Caco-2 (cell line): ENCODE measurements around the gene TMEM218. TPM values are rescaled to one million over a fixed set of nuclear protein-coding genes. Genes with fewer than 3 reads are reported as not detected.

Experiments
- BruUV-seq: library from RNA; stranded (reverse); fragments of 400-500 nt; replicated peaks from 2 replicates; lab custom pipeline; 2021; lab: Mats Ljungman, UMichigan
- CTCF ChIA-PET: fragments of 300-600 bp; sonication (Branson Sonifier 250); formaldehyde crosslinking; loops from one replicate; lab custom pipeline; 2022; ENCODE audit warnings: antibody characterized with exemption; lab: Charles Lee
- POLR2A ChIA-PET: fragments of 300-600 bp; sonication (Branson Sonifier 250); formaldehyde crosslinking; loops from one replicate; lab custom pipeline; 2022; ENCODE audit warnings: antibody characterized with exemption; lab: Charles Lee
- DNase-seq, 2 experiments: peaks; one replicate each; pipeline versions ENCODE4 v3.0.0 to v3.0.0-alpha.2; 2020 to 2022
- H3K27me3 ChIP-seq: replicated peaks from 2 replicates; pipeline ENCODE4 v1.6.0; 2011; ENCODE audit warnings: low read length; ENCODE audit not compliant: control insufficient read depth, insufficient read depth
- H3K36me3 ChIP-seq: 2 replicates; pipeline ENCODE4 v1.5.1; 2011; ENCODE audit warnings: low read length; ENCODE audit not compliant: control insufficient read depth, insufficient read depth
- H3K4me1 ChIP-seq: fragments of 250-450 bp; sonication (Bioruptor Pico); 2 replicates; pipeline ENCODE4 v1.5.1; 2020; ENCODE audit warnings: mild to moderate bottlenecking
- H3K4me3 ChIP-seq: 2 replicates; pipeline ENCODE4 v1.5.1; 2011; ENCODE audit warnings: low read depth, mild to moderate bottlenecking, control low read depth, low read length
- H3K9me3 ChIP-seq: fragments of 250-450 bp; sonication (Bioruptor Pico); 2 replicates; pipeline ENCODE4 v1.5.1; 2020; ENCODE audit warnings: mild to moderate bottlenecking, moderate library complexity
- H3K27ac Mint-ChIP-seq: one replicate; pipeline ENCODE4 v1.8.0; 2022; ENCODE audit warnings: mixed read lengths; ENCODE audit not compliant: unreplicated experiment
- H3K27me3 Mint-ChIP-seq: one replicate; pipeline ENCODE4 v1.8.0; 2022; ENCODE audit warnings: mixed read lengths; ENCODE audit not compliant: insufficient read depth, unreplicated experiment
- H3K36me3 Mint-ChIP-seq: one replicate; pipeline ENCODE4 v1.8.0; 2022; ENCODE audit warnings: mild to moderate bottlenecking, mixed read lengths; ENCODE audit not compliant: insufficient read depth, unreplicated experiment
- H3K4me1 Mint-ChIP-seq: one replicate; pipeline ENCODE4 v1.8.0; 2022; ENCODE audit warnings: low read depth, mixed read lengths; ENCODE audit not compliant: unreplicated experiment
- H3K4me3 Mint-ChIP-seq: one replicate; pipeline ENCODE4 v1.8.0; 2022; ENCODE audit warnings: mild to moderate bottlenecking, moderate library complexity, mixed read lengths; ENCODE audit not compliant: unreplicated experiment
- H3K9me3 Mint-ChIP-seq: one replicate; pipeline ENCODE4 v1.8.0; 2022; ENCODE audit warnings: mixed read lengths; ENCODE audit not compliant: unreplicated experiment
- intact Hi-C: fragments of 100-400 bp; cut with micrococcal nuclease; formaldehyde crosslinking; loops from one replicate; pipeline ENCODE4 v1.10.0; 2022; ENCODE audit not compliant: unreplicated experiment
- total RNA-seq: library from RNA; stranded (reverse); gene quantifications from 2 replicates; pipeline ENCODE4 v1.2.3, GENCODE V29; 2022
- TF ChIP-seq, protein P1 (sequence below), 2 experiments: fragments of 200-600 bp in 1 of 2; IDR thresholded peaks; 1 replicate in 1 of 2; 2 replicates in 1 of 2; pipeline versions ENCODE4 v1.5.1 to v1.8.0; 2011 to 2022; ENCODE audit warnings: antibody characterized with exemption in 1 of 2, control low read depth in 1 of 2, inconsistent platforms in 1 of 2, low read depth in 1 of 2, low read length in 1 of 2, mild to moderate bottlenecking in 1 of 2, moderate library complexity in 1 of 2; ENCODE audit not compliant: insufficient read depth in 1 of 2, severe bottlenecking in 1 of 2, unreplicated experiment in 1 of 2

The TMEM218 gene
- total RNA-seq, 1 experiment from 2014 or later = 20.3 TPM

DNA sequence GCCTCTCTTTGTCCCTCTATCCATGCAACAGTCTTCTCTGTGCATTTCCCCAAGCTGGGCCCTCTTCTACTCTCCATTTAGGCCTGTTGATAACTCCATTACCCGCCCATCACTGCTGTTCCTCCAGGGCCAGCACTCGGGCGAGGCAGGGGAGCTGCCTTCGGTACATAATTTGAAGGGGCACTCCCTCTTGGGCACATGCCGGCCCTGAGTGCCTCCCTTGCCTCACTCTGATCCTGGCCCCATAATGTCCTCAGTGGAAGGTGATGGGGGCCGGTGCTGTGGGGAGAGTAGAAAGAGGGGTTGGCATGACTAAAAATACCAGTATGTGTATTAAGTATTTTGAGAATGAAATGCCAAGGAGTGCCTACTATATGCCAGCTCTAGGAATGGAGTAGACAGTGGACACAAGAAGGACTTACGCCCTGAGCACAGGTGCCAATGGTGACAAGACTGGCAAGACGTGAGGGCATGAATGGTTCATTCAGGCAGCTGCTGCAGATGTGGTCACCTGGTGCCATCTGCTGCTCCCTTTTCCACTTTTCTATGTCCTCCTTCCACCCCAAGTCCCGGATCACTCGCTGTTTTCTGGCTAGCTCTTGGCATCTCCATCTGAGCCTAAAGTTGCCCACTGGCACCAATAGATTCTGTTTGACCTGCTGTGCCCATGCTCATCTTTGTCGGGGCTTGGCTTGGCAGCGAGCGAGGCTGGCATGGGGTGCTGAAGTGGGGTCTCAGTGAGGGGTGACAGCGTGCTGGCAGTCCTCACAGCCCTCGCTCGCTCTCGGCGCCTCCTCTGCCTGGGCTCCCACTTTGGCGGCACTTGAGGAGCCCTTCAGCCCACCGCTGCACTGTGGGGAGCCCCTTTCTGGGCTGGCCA is 22.6 kb downstream of the TMEM218 start:
- BruUV-seq = no TSS peak
- H3K4me1 ChIP-seq = peaks cover 12% of the 10 kb centered on the region
- Mint-ChIP-seq H3K4me3 (no peak overlapping the region), H3K27me3 (no peaks in the 10 kb centered on the region), H3K4me1 (peaks cover 11% of the 10 kb centered on the region), H3K27ac (no peak overlapping the region), H3K9me3 (no peaks in the 10 kb centered on the region), H3K36me3 (no peaks in the 10 kb centered on the region)
- H3K4me3 ChIP-seq = no peak overlapping the region
- TF ChIP-seq, protein P1, sequence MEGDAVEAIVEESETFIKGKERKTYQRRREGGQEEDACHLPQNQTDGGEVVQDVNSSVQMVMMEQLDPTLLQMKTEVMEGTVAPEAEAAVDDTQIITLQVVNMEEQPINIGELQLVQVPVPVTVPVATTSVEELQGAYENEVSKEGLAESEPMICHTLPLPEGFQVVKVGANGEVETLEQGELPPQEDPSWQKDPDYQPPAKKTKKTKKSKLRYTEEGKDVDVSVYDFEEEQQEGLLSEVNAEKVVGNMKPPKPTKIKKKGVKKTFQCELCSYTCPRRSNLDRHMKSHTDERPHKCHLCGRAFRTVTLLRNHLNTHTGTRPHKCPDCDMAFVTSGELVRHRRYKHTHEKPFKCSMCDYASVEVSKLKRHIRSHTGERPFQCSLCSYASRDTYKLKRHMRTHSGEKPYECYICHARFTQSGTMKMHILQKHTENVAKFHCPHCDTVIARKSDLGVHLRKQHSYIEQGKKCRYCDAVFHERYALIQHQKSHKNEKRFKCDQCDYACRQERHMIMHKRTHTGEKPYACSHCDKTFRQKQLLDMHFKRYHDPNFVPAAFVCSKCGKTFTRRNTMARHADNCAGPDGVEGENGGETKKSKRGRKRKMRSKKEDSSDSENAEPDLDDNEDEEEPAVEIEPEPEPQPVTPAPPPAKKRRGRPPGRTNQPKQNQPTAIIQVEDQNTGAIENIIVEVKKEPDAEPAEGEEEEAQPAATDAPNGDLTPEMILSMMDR (IDR thresholded peaks at IDR 0.05; ENCODE audit: insufficient read depth in 1 of 2, low read depth in 1 of 2, low read length in 1 of 2, severe bottlenecking in 1 of 2, unreplicated experiment in 1 of 2) = no peak
- intact Hi-C loops = no loop called here
- H3K9me3 ChIP-seq = no peaks in the 10 kb centered on the region
- H3K36me3 ChIP-seq = no peaks in the 10 kb centered on the region; the same call in 1 of the 2 replicates
- CTCF ChIA-PET = interaction anchor here (0.6 to 4.3 kb wide), 2 partner anchors 36 to 53 kb away, joined by 3 to 117 read pairs; no protein-coding TSS in a partner anchor
- POLR2A ChIA-PET = no interaction called here
- H3K27me3 ChIP-seq = no peaks in the 10 kb centered on the region
- DNase-seq = no peak

DNA sequence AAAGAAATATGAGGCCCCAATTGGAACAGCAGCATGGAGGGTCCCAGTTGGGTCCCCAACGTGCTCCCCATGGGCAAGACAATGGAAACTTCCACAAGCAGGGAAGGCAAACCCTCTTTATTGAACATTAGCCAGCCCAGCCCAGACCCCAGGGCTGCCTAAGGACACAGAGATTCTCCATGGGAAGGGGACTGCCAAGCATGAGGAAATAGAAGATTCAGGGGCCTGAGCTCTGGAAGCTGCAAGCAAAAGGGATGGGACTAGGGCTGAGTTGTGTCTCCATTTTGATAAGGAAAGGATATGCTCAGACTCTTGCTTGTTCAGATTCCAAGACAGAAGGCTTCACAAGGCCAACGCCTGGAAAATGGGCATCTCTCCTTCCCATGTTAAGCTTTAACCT is 23.3 kb downstream of the TMEM218 start:
- Histone ChIP-seq H3K4me3 (no peak overlapping the region), H3K9me3 (no peaks in the 10 kb centered on the region), H3K36me3 (no peaks in the 10 kb centered on the region; the same call in 1 of the 2 replicates), H3K4me1 (peaks cover 14% of the 10 kb centered on the region), H3K27me3 (no peaks in the 10 kb centered on the region)
- Mint-ChIP-seq H3K4me3 (no peak overlapping the region), H3K27me3 (no peaks in the 10 kb centered on the region), H3K27ac (no peak overlapping the region), H3K36me3 (no peaks in the 10 kb centered on the region), H3K4me1 (peaks cover 8% of the 10 kb centered on the region), H3K9me3 (no peaks in the 10 kb centered on the region)
- CTCF ChIA-PET = interaction anchor here (0.6 kb wide), 2 partner anchors 36 to 312 kb away, joined by 3 read pairs; no protein-coding TSS in a partner anchor
- TF ChIP-seq, protein P1 (IDR thresholded peaks at IDR 0.05; ENCODE audit: insufficient read depth in 1 of 2, low read depth in 1 of 2, low read length in 1 of 2, severe bottlenecking in 1 of 2, unreplicated experiment in 1 of 2) = no peak
- DNase-seq = no peak
- POLR2A ChIA-PET = no interaction called here
- intact Hi-C loops = no loop called here
- BruUV-seq = no TSS peak

DNA sequence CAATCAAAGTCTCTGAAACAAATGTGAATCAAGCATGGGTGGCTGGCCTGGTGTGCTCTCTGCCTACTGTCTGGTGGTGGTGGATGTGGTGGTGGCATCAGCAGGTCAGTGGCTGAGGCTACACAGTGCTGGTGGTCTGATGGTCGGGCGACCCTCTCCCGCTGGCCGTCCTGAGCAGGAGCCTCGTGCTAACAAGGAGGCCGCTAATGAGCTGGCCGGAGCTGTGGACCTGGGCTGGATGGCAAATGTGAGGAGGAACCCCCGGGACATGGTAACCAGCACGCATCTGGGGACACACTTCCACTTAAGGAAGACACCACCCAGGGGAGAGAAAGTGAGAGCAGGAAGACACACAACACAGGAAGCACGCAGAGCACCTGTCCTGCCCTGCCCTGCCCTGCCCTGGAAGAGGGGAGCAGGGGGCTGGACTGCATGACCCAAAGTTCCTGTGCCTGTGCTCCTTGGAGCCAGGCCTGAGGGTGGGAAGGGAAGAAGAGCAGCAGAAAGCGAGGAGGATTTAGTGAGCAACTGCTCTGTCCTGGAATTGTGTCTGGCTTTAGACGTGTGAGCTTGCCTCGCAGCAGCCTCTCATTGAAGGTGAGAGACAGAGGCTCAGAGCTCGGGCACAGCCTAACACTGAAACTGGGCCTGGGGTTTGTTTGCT is 24.7 kb downstream of the TMEM218 start:
- no TSS peak for BruUV-seq
- TF ChIP-seq, protein P1 (IDR thresholded peaks at IDR 0.05; ENCODE audit: insufficient read depth in 1 of 2, low read depth in 1 of 2, low read length in 1 of 2, severe bottlenecking in 1 of 2, unreplicated experiment in 1 of 2) = no peak
- CTCF ChIA-PET = no interaction called here

More for the DNA sequence above, 24.7 kb downstream of the TMEM218 start:
- DNase-seq = no peak
- Histone ChIP-seq H3K4me3 (no peak overlapping the region), H3K36me3 (no peaks in the 10 kb centered on the region; the same call in 1 of the 2 replicates), H3K9me3 (no peaks in the 10 kb centered on the region), H3K4me1 (peaks cover 10% of the 10 kb centered on the region), H3K27me3 (no peaks in the 10 kb centered on the region)
- Mint-ChIP-seq H3K4me1 (peaks cover 7% of the 10 kb centered on the region), H3K4me3 (no peak overlapping the region), H3K9me3 (no peaks in the 10 kb centered on the region), H3K27ac (no peak overlapping the region), H3K36me3 (no peaks in the 10 kb centered on the region), H3K27me3 (no peaks in the 10 kb centered on the region)
- intact Hi-C loops = no loop called here
- POLR2A ChIA-PET = no interaction called here
